Measurements from ENCODE around the gene CLDN9.

The CLDN9 gene

DNA sequence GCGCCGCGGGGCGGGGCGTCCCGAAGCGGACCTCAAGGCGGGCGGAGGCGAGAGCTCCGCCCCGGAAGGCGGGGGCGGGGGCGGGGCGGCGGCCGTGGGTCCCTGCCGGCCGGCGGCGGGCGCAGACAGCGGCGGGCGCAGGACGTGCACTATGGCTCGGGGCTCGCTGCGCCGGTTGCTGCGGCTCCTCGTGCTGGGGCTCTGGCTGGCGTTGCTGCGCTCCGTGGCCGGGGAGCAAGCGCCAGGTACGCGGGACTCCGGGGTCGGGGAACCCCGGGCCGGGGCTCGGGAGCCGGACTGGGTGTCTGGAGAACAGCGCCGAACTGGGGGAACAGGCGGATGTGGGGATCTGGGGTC is 7.5 kb downstream of the CLDN9 start, which contains the start of gene TNFRSF12A:
TNFRSF12A (plus strand) TSS at position 122 of the 357 bp plus-strand sequence; CDS start at position 152, 30 bp downstream.
- DNase-seq = peak; percentile 83

DNA sequence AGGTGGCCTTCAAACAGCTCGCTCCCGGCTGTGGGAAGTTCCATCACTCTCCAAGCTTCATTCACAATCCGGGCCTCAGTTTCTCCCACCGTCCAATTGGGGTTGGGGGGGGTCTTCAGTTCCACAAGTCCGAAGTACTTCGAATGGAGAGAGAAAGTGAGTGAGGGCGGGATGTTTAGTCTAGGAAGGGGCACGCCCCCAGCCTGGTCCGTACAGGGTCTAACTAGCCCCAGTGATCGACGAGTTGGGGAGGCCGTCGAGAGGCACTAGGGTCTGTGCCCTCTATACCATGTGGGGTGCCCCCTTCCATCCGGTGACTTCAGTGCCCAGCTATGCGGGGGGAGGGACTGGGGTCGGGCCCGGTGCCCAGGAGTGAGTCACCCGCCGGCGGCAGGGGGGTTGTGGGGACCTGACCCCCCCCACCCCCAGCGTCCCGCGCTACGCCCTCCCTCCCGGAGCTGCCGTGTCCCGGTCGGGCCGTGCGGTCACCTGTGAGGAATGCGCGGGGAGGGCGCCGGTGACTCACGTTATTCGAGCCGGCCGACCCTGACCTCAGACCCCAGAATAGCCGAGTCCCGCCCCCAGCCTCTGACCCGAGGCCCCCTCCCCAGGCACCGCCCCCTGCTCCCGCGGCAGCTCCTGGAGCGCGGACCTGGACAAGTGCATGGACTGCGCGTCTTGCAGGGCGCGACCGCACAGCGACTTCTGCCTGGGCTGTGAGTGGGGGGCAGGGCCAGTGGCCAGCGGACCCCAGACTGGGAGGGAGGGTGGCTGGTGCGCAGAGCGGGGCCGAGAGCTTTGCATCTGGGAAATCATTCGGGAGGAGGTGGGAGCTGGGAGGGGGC is 8.1 kb downstream of the CLDN9 start:
- peak; percentile 93 for DNase-seq

DNA sequence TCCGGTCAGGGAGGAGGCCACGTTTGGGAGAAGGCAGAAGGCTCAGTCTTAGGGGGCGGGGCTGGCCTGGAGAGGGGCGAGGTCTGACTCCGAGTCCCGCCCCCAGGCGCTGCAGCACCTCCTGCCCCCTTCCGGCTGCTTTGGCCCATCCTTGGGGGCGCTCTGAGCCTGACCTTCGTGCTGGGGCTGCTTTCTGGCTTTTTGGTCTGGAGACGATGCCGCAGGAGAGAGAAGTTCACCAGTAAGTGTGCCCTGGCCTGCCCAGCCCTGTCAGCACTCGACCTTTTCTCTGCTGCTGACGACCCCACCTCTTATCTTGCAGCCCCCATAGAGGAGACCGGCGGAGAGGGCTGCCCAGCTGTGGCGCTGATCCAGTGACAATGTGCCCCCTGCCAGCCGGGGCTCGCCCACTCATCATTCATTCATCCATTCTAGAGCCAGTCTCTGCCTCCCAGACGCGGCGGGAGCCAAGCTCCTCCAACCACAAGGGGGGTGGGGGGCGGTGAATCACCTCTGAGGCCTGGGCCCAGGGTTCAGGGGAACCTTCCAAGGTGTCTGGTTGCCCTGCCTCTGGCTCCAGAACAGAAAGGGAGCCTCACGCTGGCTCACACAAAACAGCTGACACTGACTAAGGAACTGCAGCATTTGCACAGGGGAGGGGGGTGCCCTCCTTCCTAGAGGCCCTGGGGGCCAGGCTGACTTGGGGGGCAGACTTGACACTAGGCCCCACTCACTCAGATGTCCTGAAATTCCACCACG is 8.9 kb downstream of the CLDN9 start:
- DNase-seq = peak; percentile 98

DNA sequence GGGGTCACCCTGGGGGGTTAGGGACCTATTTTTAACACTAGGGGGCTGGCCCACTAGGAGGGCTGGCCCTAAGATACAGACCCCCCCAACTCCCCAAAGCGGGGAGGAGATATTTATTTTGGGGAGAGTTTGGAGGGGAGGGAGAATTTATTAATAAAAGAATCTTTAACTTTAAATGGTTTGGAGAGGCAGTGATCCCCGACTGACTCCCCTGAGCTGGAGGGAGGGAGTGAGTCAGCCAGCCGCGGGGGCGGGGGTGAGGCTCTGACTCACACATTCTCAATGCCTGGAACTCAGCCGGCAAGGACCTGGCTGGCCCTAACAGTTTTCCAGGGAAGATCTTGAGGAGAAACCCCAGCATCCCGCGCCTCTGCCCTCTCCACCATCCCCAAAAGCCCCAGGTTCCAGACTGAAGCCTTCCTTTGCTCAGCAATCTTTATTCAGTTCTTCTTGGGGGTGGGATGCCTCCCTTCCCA is 9.5 kb downstream of the CLDN9 start:
- DNase-seq = peak; percentile 98

DNA sequence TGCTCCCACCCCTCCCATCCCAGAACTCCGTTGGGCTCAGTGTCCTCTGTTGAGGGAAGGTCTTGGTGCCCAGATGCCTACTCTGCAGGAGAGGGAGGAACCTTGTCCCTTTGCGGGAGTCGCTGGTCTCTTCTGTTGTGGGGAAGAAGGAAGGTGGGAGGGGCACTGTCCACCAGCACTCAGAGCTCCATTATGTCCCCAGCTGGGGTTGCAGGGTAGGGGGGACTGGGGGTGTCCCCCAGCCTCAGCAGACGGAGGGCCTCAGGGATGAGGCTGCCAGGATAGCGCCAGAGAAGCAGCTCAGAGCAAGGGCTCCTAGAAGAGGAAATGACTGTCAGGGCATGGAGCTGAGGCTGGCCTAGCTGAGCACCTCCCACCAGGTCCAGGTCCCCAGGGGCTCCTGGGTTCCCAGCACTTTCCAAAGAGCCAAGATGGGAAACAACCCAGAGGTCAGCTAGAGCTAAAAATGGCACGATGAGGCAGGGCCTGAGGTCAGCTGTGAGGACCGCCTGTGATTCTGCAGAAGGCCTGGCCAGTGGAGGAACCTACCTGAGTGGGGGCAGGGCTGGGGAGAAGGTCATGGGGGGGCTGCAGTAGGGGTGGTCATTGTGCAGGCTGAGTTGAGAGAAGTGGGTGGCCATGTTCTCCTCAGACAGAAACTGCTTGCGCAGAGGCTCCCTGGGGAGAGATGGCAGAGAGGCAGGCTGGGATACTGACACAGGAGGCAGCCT is 10.1 kb downstream of the CLDN9 start:
- DNase-seq = peak; percentile 84

DNA sequence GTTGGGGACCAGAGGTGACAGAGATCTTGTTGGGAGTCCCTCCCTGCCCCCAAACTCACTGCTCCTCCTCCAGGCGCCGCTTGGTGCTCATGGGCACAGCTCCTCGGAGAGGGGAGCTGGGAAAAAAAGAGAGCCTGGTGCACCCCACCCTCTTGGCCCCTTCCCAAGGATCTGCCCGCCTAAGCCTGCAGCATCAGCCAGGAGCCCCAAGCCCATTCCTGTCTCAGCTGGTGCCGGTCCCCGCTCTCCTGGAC is 10.6 kb downstream of the CLDN9 start:
- DNase-seq = peak; percentile 91

DNA sequence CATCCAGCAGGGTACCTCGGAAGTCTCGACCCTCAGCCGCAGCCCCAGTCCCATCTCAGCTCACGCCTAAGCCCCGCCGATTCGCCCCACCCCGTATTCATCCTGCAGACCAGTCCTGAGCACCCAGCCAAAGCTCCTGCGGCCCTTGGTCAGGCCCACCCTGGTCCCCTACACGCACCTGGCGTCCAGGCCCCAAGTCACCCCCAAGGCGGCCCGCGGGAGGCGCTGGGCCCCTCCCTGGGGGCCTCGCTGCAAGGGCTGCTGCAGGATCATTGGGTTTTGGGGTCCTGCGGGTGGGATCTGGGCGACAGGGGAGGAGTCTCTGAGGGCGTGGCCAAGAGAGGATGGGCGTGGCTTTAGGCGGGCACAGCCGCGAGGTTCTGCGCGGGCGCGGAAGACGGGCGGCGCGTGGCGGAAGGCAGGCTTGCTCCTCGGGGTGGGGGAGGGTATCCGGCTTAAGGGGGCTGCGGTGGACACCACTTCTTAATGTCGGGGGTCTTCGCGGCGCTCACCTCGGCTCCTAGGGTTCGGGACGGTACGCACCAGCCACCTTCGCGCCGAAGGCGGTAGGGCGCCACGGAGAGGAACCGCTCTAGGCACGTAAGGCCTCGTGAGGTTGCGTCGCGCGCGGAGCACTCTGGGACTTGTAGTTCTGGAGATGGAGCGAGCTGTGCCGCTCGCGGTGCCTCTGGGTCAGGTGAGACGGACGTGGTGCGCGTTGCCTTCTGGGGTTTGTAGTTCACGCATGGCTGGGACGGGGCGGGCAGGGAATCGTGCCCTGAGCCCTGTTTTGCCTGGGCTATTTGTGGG is 11.2 kb downstream of the CLDN9 start, which contains the start of the genes HCFC1R1 and THOC6:
HCFC1R1 (minus strand) TSS at position 274 of the 810 bp plus-strand sequence; CDS start at position 273, 1 bp downstream.
THOC6 (plus strand) TSS at position 367 of the 810 bp plus-strand sequence; CDS start at position 659, 292 bp downstream.
- DNase-seq = peak; percentile 97

DNA sequence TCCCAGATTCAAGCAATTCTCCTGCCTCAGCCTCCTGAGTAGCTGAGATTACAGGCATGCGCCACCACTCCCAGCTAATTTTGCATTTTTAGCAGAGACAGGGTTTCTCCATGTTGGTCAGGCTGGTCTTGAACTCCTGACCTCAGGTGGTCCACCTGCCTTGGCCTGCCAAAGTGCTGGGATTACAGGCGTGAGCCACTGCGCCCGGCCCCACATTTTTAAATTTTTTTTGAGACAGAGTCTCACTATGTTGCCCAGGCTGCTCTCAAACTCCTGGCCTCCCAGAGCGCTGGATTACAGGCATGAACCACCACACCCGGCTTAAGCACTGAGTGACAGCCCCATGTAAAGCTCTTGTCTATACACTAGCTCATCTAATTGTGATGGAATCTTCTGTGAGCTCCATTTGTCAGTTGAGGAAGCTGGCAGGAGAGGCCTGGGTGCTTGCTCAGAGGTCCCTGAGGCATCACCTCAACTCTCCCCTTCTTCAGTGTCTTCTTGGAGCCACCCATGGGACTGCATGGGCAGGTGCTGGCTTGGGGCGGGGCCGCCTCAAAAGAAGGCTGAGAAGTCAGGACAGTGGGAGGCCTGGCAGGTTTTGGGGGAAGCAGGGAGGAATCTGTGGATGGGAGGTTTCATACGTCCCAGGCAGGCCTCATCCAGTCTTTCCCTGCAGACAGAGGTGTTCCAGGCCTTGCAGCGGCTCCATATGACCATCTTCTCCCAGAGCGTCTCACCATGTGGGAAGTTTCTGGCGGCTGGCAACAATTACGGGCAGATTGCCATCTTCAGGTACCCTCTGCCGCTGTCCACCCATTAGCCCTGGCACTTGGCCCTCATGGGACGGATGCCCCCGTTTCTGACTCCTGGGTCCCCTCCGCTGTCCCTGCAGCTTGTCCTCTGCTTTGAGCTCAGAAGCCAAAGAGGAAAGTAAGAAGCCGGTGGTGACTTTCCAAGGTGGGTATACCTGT is 12.6 kb downstream of the CLDN9 start:
- no peak for DNase-seq

DNA sequence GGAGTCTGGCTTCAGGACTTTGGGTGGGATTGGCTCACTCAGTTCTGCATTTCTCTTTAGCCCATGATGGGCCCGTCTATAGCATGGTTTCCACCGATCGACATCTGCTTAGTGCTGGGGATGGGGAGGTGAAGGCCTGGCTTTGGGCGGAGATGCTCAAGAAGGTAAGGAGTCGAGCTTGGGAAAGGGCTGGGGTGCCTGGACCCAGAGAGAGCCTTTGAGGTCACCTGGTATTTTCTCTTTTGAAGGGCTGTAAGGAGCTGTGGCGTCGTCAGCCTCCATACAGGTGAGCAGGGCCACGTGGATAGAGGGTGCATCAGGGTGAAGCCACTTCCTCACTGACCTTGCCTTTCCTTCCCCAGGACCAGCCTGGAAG is 13.3 kb downstream of the CLDN9 start:
- DNase-seq = no peak

DNA sequence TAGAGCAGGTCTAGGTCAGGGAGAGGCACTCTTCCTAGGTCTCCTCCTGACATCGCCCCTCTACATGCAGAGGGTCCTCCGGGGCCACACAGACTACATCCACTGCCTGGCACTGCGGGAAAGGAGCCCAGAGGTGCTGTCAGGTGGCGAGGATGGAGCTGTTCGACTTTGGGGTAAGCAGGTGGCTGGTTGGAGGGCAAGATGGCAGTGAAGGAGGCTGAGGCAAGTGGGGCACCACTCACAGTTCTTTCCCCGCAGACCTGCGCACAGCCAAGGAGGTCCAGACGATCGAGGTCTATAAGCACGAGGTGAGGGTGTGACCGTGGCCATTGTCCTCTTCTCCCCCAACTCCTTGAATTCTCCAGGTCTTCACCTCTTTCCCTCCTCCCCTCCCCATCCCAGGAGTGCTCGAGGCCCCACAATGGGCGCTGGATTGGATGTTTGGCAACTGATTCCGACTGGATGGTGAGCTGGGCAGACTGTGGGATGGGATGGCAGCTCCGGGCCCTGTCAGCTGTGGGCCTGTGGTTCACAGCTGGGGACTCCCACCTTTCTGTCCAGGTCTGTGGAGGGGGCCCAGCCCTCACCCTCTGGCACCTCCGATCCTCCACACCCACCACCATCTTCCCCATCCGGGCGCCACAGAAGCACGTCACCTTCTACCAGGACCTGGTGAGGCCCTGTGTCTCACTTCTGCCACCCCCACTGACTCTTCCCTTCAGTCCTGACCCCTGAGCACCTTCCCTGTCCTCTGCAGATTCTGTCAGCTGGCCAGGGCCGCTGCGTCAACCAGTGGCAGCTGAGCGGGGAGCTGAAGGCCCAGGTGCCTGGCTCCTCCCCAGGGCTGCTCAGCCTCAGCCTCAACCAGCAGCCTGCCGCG is 14.1 kb downstream of the CLDN9 start:
- no peak for DNase-seq

DNA sequence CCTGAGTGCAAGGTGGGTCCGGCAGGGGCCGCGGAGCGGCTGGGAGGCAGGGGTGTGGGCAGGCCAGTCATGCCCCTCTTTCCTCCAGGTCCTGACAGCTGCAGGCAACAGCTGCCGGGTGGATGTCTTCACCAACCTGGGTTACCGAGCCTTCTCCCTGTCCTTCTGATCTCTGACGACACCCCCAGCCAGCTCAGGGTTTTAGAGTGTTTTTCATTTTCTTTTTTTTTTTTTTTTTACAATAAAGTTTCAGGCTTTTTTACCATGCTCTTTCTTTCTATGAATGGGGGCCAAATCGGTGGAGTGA is 14.7 kb downstream of the CLDN9 start:
- DNase-seq = no peak

DNA sequence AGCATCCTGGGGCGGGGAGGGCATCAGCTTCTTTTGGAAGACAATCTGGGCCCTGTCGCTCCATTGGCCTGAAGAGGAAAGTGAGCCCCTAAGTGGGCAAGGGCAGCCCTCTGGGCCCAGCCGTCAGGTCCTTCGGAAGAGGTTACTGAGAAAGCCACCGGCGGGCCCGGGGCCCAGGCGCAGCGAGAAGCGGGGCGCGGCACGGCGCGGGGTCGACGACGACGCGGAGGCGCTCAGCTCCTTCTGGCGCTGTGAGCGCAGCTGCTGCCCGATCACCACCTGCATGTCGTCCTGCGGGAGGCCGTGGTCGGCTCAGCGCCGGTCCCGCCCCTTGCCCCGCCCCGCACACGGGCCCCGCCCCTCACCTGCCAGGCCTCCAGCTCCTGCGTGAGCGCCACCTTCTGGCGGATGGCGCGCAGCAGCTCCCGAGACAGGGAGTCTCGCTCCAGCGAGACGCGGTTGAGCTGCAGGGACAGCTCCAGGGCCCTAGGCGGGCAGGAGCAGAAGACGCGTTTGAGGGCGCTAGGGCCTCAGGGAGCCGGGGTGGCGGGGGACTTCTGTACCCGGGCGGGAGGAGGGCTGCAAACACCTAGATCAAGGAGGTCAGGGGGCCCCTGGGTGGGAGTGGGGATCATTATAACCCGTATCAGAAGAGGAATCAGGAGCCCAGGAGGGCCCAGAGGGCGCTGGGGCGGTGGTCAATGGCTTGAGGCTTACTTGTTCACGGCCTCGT is 15.4 kb downstream of the CLDN9 start:
- DNase-seq = peak; percentile 71

DNA sequence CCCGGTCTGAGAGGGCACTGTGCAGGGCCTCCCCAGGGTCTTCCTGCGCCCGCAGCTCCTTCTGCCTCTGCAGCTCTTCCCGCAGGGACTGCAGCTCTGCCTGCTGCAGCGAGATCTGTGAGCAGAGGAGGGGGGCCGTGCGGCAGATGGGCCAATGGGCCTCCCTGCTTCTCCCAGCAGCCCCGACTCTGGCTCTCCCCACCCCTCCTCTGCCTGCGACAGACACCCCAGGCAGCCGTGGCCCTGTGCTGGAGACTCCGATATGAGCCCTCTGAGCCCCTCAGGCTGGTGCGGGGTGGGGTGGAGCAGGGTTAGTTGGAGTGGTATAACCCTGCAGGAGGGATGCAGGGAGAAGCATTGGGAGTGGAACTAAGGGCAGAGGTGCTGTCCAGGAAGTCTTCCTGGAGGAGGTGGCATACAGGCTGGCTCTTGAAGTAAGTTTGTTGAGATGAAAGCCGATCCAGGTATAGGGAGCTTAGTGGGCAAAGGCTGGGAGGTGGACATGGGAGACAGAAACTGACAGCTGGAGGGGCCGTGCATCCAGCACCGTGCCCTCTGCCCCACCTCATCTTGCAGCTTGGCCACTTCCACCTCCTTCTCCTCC is 16.1 kb downstream of the CLDN9 start:
- no peak for DNase-seq

DNA sequence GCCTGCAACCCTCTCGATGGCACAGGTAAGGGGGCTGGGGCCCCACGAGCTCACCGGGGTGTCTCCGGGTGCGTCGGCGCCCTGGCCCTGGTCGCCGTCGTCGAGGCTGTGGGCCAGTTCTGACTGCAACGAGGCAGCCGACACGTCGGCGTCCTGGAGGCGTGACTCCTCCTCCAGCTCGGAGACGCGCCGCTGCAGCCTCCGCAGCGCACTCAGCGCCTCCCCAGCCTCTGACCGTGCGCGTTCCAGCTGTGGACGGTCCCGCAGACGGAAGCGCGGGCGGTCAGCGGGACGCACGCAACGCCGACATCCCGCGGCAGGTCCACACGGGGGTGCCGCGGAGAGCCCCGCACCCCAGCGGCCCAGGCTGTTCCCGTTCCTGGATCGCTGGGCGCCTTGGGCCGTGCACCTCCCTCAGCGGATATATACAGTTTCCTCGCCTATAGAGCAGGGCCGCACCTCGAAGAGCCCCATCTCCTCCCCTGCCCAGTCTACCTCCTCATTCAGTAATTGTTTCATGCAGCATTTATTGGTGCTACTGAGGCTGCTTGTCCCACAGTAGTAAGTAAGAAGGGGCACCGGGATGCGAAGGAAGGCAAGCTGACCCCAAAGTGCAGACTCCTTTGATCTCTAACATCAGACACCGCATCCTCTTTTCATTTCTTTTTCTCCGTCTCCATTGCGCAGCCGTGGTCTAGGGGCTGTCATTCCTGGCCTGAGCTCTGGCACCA is 16.9 kb downstream of the CLDN9 start:
- peak; percentile 48 for DNase-seq

DNA sequence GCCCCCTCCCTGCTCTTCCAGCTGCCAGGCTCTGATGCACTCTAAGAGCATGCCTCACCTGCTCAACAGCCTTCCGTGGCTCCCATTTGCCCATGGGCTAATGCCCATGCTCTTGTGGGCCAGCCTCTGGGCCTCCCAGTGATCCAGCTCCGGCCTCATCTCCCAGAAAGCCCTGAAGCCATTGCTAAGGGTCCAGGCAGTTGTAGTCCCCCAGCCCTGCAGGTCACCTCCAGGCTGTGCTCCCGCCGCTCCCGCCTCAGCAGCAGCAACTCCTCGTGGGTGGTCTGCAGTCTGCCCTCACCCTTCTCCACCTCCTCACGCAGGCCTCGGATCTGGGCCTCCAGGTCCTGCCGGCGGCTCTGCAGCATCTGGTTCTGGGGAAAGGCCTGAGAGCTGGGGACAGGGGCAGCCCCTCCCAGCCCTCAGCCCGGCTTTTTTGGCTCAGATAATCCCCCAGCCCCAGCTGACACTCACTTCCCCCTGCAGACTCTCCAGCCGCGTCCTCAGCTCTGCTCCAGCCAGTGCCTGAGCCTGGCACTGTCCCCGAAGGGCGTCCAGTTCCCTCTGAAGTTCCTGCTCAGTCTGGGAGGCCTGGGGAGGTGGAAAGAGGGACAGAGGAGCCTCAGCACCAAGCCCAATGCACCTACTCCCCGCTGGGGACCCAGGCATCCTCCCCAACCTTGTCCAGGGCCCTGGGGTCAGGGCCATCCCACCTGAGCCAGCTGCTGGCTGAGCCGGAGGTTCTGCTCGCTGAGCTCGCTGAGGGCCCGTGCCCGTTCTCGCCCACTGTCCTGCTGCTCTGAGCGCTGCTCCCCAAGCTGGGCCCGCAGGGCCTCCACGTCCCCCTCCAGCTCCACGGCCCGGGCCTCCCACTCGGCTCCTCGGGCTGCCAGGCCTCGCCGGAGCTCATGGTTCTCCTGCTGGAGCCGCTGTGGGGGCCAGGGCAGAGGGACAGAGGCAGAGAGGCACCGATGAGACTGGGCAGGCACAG is 17.8 kb downstream of the CLDN9 start:
- no peak for DNase-seq

DNA sequence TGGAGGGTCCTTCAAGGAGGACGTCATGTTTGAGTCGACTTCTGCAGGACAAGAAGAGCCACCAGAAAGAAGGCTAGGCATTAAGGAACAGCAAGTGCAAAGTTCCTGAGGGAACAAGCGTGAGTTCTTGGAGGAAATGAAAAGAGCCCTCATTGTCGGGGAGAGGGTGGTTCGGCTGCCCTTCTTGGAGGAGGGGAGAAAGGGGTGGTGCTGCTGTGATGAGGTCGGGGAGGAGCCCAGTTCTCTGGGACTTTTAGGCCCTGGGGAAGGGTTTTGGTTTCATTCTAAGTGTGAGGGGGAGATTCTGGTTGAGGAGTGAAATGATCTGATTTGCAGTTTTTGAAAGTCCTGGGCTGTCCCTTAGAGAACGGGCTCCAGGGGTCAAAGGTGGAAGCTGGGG is 19.9 kb downstream of the CLDN9 start:
- DNase-seq = no peak

Measured in fibroblast of skin of back (primary cell).